Hematopoietic multipotent progenitor cell treated with erythropoietin and hydrocortisone succinate and interleukin-3 and kit ligand, for 6 days (in vitro differentiated cells): Measurements from ENCODE around the gene PLIN1.
A peak's percentile ranks its signal among the peaks of the same experiment; 100 is the strongest.

Source experiments
- DNase-seq: peaks from one replicate; pipeline ENCODE4 v3.0.0-alpha.2; 2015

Gene PLIN1

DNA sequence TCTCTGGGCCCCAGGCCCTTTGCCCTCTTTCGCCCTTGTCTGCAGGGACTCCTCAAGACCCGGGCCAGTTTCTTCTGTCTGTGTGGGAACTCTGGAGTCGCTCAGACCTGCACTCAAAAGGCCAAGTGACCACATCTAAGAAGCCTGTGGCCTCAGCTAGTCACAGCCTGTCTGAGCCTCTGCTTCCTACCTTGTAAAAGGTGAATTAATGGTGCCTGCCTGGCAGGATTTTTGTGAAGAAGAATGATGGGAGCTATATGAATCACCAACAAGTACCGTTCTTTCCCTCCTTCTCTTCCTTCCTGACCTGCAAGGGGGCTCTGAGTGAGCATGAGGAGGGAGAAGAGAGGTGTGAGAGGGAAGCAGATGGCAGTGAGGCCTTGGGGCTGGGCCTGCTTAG lies 7.5 kb downstream of the PLIN1 start:
- DNase-seq: no peak

DNA sequence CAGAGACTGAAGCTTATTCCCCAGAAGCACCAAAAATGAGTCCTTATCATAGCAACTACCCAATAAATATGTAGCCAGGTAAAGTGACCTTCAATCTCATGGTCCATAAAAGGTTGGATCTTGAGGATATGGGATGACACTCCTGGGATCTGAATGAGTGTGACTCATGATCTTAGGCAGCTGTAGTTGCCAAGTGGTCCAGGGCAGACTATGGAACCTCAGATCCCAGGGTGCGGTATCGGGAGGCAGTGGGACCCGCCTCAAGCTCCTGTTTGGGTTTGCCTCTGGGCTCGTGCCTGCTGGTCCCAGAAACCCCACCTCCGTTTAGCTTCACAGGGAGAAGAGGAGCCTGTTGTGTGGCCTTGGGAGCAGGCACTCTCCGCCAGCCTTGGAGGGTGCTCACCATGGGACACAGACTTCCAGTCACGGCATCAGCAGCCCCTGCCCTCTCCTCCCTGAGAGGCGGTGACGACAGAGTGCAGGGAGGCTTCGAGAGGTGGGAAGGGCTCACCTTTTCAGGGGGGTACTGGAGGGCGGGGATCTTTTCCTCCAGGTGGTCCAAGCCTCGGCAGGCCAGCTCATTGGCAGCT lies 8.1 kb downstream of the PLIN1 start:
- no peak for DNase-seq

DNA sequence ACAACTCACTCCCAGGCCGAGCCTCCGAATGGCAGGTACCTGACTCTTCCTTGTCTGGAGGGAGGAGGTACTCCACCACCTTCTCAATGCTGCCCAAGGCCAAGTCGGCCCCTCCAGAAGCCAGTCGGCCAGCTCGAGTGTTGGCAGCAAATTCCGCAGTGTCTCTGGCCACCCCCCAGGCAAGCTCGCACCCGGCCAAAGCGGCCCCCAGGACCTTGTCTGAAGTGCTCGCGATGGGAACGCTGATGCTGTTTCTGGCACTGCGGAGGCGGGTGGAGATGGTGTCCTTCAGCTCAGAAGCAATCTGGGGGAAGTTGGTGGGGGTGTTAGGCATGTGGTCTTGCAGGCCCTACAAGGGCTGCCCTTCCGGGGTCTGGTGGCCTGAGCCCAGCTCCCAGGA lies 9.2 kb downstream of the PLIN1 start:
- no peak for DNase-seq

DNA sequence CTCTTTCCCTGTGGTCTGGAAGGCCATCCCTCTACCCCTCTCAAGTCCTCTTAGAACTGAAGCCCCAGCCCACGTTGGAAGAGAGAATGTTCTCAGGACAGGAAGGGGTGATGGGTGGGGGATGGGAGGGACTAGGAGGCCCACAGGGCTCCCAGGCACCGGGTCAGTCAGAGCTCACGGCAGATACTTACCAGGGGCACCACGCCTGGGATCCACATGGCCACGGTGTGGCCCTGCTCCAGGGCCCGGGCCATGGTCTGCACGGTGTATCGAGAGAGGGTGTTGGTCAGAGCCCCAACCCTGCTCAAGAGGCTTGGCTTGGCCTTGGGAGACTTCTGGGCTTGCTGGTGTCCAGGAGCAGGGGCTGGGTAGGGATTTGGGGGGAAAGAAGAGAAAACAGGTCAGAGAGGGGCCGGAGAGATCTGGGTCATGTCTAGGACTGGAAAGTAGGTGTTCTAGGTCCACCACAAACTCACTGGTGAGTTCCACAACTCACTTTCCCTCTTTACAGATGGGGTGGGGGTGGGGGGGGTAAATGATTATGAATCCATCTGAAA lies 9.8 kb downstream of the PLIN1 start:
- DNase-seq: no peak

DNA sequence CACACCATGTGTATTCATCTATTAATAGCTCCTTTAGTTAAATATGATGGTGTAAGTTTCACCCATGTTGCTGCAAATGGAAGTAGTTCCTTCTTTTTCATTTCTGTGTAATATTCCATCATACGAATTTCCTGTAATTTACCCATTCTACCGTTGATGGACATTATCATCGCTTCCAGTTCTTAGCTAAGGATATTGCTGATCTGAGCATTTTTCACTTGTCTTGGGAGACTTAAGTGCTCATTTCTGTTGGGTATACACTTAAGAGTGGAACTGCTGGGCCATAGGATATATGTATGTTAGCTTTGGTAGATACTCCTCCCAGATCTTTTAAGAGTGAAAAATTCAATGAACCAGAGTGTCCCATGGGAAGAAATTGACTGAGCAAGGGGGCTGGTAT lies 11.0 kb downstream of the PLIN1 start:
- DNase-seq: no peak

DNA sequence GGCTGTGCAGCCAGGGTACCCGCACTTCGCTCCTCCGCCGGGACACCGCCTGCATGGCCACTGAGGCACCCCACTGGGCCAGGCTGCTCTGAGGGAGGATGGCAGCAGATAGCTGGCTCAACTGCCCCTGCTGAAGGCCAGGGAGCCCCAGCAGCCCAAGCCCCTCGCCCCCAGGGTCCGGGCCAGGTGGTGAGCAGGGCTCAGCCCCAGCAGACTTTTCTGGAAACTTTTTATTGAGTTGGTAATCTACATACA lies 11.5 kb downstream of the PLIN1 start:
- DNase-seq: no peak

DNA sequence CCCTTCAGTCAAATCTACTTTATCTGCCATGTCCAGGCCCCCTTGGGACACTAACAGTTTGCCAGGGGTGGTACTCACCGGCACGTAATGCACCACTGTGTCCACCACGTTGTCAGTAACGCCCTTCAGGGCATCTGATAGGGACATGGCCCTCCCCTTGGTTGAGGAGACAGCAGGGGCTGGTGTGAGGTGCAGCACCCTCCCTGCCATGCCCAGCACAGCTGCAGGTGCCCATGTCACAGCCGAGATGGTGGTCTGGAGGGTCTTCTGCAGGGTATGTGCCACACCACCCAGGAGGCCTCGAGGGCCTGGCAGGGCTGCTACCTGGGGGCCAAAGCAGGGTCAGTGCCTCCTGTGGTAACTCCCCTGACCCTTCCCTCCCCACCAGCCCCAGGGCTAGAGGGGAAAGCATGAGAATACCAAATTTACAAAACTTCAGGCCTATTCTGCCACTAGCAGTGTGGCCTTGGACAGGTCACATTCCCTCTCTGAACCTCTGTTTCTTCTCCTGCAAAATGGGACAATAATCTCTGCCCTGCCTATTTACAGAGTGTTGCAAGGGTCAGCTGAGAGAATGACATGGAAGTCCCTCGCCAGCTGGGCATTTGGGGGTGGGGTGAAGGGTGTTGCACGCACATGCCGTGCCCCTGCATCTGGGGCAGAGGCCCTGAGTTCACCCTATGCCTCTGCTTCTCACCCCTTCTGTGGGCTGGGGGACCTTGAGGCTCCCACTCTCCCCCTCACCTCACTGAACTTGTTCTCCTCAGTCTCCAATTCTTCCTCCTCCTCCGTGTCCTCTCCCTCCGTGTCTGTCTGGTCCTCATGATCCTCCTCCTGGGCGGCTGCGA lies 12.1 kb downstream of the PLIN1 start:
- DNase-seq: peak; percentile 21

DNA sequence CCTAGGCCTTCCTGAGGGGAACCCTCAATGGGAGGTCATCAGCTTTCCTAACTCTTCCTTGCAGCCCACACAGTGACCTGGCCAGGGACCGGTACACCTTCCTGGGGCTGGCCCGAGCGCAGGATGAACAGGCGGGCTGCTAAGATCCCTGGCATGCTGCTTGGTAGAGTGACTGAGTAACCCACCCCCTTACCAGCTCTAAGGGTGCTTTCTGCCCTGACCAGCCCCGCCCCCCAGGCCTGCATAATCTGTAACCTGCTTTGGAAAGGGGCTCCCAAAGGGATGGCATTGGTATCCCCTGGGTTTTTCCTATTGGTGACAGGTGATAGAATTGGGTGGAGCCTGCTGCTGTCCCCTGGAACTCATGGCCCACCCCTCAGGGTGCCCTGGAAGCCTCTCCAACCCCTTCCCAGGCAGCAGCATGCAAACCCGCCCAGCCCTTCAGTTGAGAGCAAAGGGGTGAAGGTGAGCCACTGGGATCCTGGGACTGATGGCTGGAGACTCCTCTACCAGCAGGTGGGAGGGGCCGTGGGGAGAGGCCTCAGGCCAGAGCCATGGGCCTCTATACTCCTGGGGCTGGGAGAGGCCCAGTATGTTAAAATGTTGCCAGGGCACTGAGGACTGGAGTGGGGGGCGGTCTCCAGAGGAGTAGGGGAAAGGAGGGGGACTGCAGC lies 12.8 kb downstream of the PLIN1 start:
- no peak for DNase-seq

DNA sequence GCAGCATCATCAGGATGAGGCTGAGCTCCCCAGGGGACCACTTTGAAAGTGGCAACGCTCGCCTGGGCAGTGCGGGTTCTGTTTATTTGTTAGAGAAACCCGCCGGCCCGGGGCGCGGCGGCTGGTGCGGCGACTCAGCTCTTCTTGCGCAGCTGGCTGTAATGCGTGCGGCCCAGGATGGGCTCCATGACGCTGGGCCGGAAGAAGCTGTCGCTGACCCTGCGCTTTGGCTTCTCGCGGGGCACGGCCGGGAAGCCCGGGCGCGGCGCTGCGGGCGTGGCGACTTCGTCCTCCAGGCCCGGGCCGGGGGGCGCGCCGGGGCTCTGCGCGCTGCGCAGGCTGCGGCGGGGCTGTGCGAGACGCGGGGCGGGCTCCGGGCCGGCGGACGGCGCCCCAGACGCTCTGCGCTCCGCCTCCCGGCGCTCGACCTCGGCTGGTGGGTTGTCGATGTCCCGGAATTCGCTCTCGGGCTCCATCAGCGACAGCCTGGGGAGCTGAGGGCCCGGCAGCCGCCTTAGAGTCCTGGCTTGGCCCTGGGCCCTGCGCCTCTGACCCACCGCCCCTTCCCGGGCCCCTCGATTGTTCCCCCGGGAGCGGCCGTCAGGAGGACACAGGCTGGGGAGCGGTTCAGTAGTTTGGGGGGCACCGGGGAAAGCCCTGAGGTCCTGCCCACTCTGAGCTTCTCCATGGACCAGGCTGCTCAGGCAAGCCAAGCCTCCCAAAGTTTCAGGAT lies 13.6 kb downstream of the PLIN1 start:
- DNase-seq: peak; percentile 50

DNA sequence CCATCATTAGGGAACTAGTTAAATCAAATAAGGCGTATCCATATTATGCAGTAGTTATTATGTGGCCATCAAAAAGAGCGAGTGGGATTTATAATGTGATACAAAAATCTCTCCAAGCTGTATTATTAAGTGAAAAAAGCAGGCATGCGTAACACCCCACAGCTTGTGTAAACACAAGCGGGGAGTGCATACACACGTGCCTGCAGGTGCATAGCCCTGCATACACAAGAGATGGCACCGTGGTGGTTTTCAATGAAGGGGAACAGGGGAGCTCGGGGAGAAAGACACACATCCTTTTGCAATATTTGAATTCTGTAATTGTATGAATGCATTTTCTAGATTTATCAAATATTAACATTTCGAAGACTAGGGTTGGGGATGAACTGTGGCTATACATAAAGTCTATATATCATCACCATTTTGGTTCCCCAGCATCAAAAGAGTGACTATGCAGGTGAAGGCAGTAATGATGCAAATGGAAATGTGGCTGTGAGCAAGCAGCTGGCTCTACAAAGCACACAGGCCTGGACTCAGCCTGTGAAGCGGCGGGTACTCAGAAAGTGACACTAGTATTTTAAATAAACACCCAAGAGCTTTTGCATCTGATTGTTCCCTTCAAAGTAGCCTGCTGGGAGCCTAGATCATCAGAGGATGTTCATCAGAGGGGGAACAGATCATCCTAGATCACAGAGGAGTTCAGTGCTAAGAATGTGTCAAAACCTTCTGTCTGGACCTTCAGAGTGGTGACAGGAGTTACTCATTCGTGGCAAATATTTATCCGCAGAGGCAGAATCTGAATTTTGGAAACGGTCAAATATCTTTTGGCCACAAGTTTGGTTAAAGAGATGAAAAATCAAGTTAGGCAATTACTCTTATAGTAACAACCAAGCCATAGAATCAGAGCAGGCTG lies 14.5 kb downstream of the PLIN1 start:
- no peak for DNase-seq

DNA sequence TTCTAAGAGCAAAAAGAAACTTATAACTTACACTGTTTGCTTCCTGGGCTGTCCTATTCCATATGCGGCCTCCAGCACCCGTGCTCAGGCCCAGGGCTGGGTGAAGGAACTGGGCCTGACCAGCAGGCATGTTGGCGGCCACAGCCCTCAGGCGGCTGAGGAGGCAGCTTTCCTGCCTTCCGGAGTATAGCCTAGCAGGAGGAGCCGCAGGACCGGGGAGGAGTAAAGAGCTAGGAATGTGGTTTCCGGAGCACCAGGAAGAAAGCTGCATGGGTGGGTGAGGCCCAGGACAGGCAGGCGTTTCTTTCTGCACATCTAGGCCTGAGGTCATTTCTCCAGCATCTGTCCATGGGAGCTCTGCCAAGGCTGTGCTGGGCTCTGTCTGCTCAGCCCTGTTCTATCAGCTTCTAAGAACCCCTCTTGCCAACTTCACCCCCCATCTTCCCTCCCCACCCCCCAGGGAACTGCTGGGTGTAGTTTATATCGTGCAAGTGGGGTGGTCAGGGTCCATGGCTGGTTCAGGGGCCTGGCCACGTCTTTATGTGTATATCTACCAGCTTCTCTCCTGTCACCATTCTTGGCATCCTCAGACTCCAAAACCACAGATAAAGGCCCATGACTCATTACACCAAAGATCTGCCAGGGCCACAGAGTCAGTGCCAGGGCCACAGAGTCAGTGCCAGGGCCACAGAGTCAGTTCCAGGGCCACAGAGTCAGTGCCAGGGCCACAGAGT lies 16.1 kb downstream of the PLIN1 start:
- DNase-seq: peak; percentile 53

DNA sequence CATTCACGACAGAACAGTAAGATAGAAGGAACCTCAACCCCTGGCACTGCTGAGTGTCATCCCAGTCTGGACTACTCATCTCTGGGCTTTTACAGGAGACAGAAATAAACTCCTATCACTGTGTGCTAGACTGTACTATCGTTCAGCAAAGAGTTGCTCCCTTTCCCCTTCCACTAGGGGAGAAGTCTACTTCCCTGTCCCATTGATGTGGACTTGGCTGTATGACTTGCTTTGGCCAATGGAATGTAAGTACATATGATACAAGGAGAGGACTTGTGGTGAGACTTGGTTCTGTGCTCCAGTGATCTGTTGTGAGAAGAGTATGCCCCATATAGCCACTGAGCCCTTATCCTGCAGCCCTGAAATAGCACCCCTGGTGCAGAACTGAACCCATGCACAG lies 18.6 kb downstream of the PLIN1 start:
- DNase-seq: no peak

DNA sequence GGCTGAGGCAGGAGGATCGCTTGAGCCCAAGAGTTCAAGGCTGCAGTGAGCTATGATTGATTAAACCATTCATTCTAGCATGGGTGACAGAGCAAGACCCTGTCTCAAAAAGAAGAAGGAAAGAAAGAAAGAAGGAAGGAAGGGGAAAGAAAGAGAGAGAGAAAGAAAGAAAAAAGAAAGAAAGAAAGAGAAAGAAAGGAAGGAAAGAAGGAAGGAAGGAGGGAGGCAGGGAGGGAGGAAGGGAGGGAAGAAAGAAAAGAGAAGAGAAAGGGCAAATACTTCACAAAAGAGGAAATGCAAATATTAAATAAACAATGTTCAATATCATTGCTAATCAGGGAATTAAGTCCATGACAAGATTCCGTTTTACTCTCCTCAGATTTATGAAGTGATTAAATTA lies 19.9 kb downstream of the PLIN1 start:
- DNase-seq: no peak

DNA sequence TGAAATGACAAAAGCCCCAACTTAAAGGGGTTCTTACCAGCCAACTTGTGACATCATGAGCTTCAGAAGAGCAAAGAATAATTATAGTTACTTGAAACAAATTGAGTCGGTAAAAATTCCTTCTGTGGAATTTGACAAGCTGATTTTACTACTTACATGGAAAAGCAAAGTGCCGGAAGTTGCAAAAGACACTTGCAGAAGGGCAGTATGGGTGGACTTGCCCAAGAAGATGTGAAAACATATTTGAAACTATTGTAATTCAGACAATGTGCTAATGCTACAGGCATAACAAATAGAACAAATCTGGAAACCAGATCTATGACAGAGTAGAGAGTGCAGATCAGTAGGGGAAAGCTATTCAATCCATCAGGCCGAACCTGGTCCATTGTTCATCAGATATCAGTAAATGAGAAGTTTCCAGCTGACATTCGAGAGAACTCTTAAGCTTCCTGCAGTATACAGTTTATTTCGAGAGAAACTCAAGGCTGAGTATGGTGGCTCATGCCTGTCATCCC lies 21.4 kb downstream of the PLIN1 start:
- DNase-seq: no peak

DNA sequence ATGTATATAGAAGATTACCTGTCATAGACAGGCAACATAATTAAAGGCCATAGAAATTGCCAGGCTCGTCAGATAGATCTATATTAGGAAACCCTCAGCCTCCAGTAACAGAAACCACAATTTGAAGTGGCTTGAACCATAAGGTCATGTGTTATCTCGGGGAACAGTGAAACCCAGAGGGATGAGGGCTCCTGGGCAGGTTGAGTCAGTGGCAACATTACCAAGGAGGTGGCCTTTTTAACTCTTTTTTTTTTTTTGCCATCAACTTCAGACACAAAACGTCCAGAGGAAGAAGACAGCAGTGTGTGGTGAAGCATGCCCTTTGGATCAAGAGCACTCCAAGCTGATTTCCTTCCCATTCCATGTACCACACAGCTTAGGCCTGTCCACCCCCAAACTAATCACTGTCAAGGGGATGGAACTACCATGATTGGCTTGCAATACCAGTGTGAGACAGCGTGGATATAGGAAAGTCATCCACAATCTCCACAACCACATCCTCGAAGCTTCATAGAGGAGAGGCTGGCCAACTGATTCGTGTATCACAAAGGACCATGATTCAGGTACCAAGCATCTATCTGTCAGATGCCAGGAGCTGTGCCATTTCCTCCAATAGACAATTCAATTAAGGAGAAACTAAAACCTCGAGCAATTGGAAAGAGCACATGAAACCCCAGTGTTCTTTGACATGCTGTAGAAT lies 22.9 kb downstream of the PLIN1 start:
- peak; percentile 28 for DNase-seq

DNA sequence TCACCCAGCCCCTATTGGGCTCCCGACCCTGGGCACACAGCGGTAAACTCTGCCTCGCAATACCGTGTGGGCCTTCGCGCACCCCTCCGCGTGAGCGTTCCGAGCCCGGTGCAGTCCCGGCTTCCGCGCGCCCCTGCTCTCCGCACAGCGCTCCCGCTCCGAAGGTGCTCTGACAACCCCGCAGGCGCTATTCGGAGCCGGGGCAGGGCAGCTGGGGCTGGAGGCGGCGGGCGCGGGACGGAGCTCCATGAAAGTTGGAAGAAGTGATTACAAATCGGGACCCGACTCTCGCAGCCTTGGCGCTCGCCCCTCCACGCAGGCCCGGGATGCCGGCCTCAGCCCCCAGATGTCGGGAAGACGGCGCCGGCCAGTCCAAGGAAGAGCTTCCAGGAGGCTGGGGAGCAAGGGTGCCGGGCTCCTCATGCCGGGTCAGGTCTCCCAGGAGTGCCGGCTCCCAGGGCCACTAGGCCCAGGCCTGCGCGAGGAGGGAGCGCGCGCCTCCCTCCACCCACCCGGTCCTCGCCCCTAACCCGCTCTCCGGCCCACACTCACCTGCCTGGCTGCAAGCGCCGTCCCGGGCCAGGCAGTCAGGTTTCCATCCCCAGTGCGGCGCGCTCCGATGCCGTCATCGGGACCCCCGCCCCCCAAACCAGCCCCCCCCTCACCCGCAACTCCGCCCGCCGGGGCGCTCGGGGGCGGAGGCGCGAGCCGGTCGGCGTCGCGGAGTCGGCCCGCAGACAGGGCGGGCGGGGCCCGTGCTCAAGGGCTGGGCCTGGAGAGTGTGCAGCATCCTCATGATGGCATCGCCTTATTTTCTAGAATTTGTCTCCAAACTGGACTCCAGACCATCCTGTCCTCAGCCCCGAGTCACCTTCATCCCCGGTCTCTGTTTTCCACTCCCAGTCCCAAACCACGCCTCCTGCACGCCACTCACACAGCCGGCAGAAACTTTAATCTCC lies 24.0 kb downstream of the PLIN1 start, which contains the start of gene KIF7:
TSS of gene KIF7 (minus strand) at position 621 of the 959 bp plus-strand sequence. CDS start 2,537 bp downstream, outside the sequence.
- DNase-seq: peak; percentile 20

DNA sequence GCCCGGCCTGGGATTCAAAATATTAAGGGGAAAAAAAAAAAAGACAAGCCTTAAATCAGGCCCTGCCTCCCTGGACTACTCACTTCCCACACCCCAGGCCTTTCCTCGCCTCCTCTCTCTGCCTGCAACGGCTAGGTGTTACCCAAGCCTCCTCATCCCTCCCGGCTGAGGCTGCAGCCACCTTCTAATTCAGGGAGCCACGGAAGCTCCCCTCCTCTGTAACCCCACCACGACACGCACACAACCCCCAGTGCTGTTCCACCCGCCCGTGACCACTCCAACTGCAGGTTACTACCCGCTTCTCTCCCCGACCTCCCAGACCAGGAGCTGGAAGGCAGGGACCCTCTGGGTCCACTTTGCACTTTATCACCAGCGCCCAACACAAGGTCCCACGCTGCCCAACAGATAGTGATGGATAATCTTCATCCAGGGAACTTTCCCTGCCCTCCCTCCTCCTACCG lies 24.8 kb downstream of the PLIN1 start:
- DNase-seq: no peak

DNA sequence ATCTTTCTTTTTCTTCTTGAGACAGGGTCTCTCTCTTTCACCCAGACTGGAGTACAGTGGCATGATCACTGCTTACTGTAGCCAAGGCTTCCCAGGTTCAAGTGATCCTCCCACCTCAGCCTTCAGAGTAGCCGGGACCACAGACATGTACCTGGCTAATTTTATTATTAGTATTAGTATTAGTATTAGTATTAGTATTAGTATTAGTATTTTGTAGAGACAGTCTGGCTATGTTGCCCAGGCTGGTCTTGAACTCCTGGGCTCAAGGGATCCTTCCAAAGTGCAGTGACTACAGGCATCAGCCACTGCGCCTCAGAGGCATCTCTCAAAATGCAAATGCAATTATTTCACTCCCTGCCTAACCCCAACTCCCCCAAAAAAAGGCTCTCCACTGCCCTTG lies 25.6 kb downstream of the PLIN1 start:
- no peak for DNase-seq

DNA sequence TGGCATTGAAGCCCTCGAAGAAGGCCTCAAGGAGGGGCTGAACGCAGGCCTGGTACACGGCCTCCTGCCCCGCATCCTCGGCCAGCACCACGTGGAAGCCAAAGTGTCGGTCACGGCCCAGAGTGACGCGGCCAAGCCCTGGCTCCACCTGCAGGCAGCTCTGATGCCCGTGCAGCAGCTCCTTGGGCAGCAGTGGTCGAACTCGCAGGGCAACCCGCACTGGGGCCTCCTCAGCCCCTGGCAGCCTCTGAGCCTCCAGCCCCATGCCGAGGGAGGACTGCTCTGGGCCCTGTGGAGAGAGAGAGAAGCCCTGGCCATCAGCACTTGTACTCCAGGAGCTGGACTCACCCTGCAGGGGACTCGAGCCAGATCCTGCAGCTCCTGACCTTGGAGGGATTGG lies 26.5 kb downstream of the PLIN1 start:
- no peak for DNase-seq
